ENCODE data around the gene CDK17.

Gene CDK17

DNA sequence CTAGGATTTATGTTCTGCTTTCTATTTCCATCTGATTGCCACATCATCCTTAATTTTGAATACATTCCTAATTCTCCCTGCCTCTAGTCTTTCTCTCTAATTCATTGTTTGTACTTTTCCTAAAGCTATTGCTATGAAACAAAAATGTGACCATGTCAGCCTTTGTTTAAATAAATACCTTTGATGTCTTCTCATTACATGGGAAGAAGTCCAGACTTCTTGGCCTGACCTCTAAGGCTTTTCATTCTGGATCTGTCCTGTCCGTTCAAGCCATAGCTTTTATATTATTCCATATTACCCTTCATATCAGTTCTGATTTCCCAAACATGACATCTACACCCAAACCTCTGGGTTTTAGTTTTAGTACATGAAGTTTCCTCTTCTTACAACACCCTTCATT lies 91.4 kb downstream of the CDK17 start:
- DNase-seq: no peak

GRCh38 chr12:96305665-96306064 lies 94.6 kb downstream of the CDK17 start:
- DNase-seq: no peak

DNA sequence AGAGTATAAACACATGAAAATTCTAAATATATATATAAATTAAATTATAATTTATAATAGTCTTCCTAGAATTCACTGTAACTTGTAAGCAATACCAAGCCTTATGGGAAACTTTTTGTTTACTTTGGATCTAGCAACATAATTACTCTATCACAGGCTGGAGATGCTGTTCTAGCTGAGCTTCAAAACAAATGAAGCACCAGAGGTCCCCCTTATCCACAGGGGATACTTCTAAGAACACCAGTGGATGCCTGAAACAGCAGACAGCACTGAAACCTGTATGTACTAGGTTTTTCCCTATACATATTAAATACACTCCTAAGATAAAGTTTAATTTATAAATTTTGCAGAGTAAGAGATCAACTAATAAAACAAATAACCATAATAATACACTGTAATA lies 96.6 kb downstream of the CDK17 start:
- DNase-seq: no peak

DNA sequence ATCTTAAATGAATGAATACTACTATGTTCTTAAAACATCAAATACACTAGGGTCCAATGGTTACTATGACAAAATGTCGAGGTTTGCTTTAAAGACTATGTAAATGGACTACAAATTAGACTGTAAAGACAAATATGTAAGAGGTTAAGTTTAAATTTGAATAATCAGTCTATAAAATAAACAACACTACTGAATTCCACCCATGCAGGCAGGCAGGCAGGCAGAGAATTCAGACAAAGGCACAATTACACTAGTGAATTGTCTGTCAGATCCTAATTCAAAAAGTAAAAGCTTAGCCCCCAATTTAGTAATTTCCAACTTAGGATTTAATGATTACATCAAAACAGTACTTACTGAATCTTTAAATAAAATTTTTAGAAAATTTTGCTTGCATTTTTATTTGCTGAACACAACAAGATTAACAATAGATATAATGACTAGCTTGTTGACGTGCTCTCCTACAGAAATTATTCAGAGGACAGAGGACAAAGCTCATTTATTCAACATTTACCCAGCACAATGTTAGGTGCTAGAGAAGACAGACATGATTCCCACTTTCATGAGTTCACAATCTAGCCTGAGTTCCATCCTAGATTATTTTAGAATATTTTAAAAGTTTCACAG lies 97.4 kb downstream of the CDK17 start:
- DNase-seq: no peak

DNA sequence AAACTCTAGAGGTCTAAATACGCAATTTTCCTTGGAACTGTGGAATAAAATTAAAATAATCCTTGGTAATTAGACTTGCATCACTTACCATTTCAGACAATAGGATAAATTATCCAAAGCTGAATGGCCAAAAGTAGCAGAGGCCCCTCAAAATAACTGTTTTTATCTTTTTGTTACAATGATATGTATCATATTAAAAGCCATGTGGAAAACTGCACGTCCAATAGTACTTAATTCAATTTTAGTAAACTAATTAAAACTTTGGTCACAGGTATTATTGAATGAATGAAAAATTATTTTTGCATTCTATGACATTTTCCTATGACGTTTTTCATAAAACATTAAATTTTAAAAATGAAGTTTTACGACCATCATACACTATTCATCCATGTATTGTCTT lies 98.5 kb downstream of the CDK17 start:
- no peak for DNase-seq

DNA sequence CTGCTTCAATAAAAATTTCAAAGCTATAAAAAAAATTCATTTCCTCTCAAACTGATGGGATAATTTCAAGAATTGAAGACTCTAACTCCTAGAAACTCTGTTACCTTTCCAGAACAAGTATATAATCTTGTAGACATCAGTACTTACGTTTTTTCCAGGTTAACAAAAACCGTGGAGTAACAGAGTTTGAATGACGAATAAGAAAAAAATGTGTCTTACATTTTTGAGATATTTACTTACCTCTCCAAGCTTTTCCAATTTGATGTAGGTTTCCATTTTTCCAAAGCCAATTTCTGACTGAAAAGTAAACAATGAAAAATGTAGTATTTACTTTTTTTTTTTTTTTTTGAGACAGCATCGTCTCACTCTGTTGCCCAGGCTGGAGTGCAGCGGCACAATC lies 100.2 kb downstream of the CDK17 start:
- DNase-seq: no peak

DNA sequence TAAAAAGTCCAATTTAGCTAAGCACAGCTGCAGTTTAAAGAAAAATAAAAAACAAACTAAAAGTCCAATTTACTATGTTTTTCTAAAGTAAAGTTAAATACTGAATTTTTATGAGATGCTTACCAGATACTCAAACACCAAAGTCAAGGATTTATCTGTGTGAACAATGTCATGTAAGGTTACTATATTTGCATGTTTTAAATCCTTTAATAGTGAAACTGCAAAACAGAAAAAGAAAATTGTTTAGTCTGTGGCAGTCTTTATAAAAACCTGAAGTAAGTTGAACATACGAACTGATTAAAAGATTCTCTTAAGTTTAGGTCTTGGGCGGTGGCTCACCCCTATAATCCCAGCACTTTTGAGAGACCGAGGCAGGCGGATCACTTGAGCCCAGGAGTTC lies 102.7 kb downstream of the CDK17 start:
- no peak for DNase-seq

DNA sequence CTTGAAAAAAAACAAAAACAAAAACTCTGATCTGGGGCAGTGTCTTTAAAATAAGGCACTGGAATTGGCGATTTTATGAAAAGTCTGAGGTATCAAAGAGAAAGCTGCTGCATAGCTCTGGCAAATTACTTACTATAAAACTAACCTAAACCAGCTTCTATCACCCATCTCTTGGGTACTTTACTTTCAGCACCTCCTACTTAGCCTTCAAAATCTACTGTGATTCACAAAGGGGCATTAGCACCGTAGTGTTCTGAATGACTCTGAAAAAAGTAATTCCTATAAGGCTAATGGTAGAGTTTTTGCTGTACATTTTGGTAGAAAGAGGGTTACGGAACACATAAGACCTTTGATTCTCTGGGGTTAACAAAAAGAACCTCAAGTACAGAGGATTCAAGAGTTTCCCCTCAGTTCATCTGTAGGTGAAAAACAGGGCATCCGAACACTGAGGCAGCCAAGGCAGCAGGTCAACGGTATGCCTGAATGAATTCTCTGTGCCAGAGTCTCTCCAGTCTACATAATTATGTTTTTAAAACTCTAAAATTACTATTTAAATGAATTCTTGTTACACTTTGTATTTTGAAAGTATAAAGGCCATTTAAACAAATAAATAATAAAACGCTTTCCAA lies 104.6 kb downstream of the CDK17 start:
- no peak for DNase-seq

- DNase-seq: no peak
Measured at GRCh38 chr12:96294831-96295230, 105.4 kb downstream of the CDK17 start.

DNA sequence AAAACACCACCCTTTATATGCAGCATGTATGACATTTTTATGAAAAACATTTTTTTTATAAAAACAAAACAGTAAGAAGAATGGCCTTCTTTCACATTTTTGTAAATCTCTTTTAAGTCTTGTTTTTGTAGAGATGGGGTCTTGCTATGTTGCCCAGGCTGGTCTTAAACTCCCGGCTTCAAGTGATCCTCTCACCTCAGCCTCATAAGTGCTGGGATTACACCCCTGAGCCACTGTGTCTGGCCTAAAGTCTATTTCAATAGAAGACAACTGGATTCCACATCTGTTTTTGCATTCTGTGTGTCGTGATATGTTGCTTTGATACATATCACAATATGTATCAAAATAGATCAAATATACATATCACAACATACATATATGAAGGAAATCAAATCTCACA lies 107.1 kb downstream of the CDK17 start:
- no peak for DNase-seq

- DNase-seq: no peak
Measured at GRCh38 chr12:96289067-96289466, 111.2 kb downstream of the CDK17 start.

- no peak for DNase-seq
Measured at GRCh38 chr12:96285158-96285557, 115.1 kb downstream of the CDK17 start.

DNA sequence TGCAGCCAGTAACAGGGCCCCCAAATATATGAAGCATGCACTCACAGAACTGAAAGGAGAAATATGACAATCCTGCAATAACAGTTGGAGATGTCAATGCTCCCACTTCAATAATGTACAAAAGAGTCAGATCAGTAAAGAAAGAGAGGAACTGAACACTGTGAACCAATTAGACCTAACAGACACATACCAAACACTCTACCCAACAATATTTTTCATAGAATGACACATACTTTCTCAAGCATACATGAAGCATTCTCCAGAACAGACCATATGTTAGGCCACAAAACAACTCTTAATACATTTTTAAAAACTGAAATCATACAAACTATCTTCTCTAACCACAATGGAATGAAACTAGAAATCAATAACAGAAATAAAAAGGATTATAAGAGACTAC lies 125.9 kb downstream of the CDK17 start:
- DNase-seq: no peak

DNA sequence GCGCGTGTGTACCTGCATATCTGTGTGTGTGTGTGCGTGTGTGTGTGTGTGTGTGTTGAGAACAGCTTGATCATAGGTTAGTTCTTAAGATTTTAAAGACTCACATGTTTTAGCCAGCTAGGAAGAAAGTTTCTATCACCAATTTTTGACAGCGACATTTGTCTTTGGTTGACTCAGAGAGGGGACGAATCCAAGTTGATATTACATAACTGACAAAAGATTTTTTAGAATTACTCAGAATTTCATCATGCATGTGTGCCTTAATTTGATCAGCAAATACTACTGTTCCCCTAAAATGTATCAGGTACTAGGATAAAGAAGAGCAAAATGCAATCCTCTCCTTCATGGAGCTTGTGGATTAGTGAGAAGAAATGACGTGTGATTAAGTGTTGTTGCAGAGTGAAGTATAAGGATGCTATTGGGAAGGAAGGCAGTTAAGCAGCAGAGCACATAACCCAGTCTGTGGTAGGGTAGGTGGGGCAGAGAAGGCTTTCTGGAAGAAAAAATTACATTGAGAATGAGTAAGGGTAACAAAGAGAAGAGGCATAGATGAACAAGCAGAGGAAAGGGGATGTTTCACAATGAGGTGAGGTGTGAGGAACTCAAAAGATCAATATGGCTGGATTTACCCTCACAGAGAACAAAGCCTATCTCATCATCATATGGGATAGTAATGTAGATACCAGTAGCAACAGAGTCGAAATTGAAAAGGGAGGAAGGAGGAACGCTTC lies 128.6 kb downstream of the CDK17 start:
- DNase-seq: no peak

- DNase-seq: no peak
Measured at GRCh38 chr12:96266238-96266637, 134.0 kb downstream of the CDK17 start.

GRCh38 chr12:96265836-96266235 lies 134.4 kb downstream of the CDK17 start:
- no peak for DNase-seq

- DNase-seq: no peak
Measured at GRCh38 chr12:96265400-96265799, 134.8 kb downstream of the CDK17 start.

DNA sequence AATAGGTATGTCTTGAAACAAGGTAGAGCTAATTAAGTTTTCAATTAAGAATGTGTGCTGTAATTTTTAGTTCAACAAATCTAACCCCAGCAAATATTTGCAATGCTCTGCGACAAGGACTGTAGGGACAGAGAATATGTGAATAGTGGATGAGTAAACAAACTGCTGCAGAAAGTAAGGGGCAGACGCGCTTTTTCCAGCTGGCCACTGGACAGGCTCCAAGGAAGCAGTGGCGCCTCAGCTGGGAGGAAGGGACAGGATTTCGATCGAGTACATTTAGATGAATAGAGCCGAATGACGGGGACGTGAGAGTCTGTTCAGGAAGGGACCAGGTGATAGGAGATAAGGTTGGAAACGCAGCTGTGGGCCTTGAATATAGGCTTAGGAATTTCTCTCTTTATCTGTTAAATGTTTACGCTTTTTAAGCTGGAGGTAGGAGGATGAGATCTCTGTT lies 136.8 kb downstream of the CDK17 start:
- DNase-seq: no peak

- no peak for DNase-seq
Measured at GRCh38 chr12:96261557-96261956, 138.7 kb downstream of the CDK17 start.

DNA sequence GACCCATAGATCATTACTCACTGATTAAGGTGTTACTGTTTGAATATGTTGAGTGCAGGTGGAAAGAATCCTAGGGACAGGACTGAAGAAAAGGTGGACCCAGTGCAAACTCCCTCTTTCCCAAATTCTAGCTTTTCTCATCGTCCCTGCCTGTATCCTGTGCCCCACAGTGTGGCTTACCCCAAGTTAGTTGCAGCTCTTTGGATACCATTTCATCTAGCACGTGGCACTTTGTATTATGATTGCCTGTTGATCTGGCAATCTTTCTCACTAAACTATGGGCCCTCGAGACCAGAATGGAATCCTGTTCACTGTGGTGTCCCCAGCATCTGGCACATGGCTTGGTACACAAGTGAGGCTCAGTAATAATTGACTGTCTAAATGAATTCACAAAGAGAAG lies 139.6 kb downstream of the CDK17 start:
- DNase-seq: no peak

DNA sequence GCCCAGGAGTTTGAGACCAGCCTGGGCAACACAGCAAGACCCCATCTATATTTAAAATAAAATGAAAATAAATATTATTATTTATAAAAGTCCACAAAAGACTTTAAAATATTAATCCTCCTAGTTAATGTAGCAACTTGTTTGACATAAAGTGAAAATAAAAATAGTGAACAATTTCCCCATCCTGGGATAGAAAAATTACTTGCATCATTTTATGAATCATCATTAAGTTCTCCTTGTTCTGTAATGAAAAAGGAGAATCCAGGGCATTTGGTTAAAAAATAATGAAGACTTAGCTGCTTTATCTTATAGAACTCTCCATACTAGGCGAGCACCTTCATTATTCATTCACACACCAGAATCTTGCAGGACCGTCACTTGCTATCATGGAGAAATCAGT lies 140.0 kb downstream of the CDK17 start:
- DNase-seq: no peak

DNA sequence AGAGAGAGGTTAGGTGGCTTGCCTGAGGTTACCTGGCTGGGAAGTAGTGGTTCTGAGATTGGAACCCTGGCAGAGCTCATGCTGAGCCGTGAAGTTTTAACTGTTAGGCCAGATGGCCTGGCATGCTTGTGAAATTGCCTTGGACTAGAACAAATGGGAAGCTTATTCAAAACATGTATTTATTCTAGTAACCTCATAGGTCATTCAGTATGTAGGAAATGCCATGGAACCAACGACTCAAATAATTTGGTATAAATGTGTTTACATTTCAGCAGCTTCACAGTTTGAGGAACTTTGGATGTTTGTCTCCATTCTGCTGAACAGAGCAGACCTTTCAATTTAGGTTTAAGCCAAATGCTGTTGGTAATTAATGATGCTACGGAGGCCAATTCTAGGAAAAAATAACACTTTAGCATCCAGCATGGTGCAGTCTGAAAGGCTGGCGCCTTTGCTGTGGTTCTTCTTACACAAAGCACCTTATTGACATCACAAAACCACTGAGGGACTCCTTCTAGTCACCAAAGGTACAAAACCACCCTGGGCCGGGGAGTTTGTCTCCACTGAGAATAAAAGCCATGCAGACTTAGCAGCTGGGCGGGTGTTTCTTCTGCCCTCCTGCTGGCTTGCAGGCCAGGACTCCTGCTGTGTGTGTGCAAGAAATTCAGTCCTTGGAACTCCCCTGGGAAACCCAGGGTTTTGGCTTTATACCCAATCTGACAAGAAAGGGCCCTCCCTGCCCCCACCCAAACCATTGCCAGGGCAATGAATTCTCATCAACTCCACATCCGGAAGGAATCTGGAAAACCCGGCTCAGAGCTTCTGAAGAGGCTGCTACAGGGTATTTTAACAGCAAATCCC lies 141.9 kb downstream of the CDK17 start:
- no peak for DNase-seq

GRCh38 chr12:96257550-96258103 lies 142.6 kb downstream of the CDK17 start:
- DNase-seq: no peak
